Kidney tubule cell (primary cell): ENCODE results near the gene TTC28.

Experiments used
- DNase-seq: peaks from one replicate; pipeline ENCODE4 v3.0.0-alpha.2; 2018; ENCODE audit warnings: low spot score

Gene TTC28

GRCh38 chr22:28002863-28003565 is 676.6 kb downstream of the TTC28 start:
- no peak for DNase-seq

GRCh38 chr22:28002181-28002700 is 677.4 kb downstream of the TTC28 start:
- no peak for DNase-seq

- no peak for DNase-seq
Measured at GRCh38 chr22:28001171-28001835, 678.3 kb downstream of the TTC28 start.

GRCh38 chr22:28000361-28000760 is 679.3 kb downstream of the TTC28 start:
- DNase-seq = no peak

- no peak for DNase-seq
Measured at GRCh38 chr22:27999876-28000275, 679.8 kb downstream of the TTC28 start.

- no peak for DNase-seq
Measured at GRCh38 chr22:27998511-27999410, 680.9 kb downstream of the TTC28 start.

- DNase-seq = no peak
Measured at GRCh38 chr22:27997538-27997937, 682.1 kb downstream of the TTC28 start.

- DNase-seq = no peak
Measured at GRCh38 chr22:27996981-27997380, 682.7 kb downstream of the TTC28 start.

- no peak for DNase-seq
Measured at GRCh38 chr22:27996529-27996925, 683.1 kb downstream of the TTC28 start.

- DNase-seq = no peak
Measured at GRCh38 chr22:27995801-27996528, 683.7 kb downstream of the TTC28 start.

- no peak for DNase-seq
Measured at GRCh38 chr22:27994481-27995331, 684.9 kb downstream of the TTC28 start.

GRCh38 chr22:27993774-27994350 is 685.8 kb downstream of the TTC28 start:
- no peak for DNase-seq

GRCh38 chr22:27993201-27993635 is 686.4 kb downstream of the TTC28 start:
- DNase-seq = no peak

- DNase-seq = no peak
Measured at GRCh38 chr22:27992294-27993165, 687.1 kb downstream of the TTC28 start.

- DNase-seq = no peak
Measured at GRCh38 chr22:27991586-27992293, 687.9 kb downstream of the TTC28 start.

- peak; percentile 6 for DNase-seq
Measured at GRCh38 chr22:27990879-27991278, 688.8 kb downstream of the TTC28 start.

- no peak for DNase-seq
Measured at GRCh38 chr22:27990451-27990840, 689.2 kb downstream of the TTC28 start.

GRCh38 chr22:27989758-27990450 is 689.7 kb downstream of the TTC28 start:
- no peak for DNase-seq
